DMS153 (cell line): ENCODE results near the gene DAPK2.

Experiments used
- DNase-seq: peaks from one replicate; lab custom pipeline; 2025; lab: John Stamatoyannopoulos, UW

DAPK2 gene

DNA sequence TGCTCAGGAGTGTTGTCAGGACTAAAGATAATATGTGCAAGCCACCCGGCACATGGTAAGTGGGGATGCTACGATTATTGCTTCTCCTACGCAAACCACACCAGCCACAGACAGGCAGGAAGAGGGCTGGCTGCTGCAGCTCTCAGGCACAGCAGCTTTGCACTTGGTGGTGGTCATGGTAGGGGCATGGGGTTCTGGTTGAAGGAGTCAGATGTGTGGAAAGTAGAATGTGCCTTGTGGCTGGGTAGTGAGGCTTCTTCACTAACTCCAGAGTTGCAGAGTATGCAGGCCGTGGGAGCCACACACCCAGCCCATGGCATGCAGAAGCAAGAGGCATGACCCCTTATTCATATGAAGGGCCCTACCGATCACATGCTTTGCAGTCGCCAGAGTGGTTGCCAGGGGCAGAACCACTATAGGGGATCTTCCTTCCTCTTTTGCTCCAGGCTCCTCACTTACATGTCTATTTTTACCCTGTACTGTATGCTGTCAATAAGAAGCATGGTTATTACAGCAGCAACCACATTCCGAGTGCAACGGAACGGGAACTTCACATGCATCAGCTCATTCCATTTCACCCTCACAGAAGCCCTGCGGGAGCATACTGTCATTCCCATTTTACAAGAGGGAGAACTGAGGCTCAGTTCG is 153.4 kb downstream of the DAPK2 start:
- no peak for DNase-seq

DNA sequence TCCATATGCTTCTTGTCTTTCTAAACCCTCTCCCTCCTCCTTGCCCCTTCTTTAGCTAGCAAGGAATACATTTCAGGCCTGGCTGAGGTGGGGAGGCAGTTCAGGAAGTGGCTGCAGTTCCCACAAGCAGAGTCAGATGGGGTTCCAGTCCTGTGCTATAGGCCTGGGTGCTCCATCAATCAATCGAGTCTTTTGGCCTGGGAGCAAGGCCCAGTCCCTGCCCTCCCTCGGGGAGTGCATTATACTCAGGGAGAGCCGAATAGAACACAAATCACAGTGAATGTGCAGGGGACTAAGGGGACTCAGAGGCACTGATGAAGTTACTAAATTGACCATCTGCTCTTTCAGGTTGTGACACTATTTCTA is 154.5 kb downstream of the DAPK2 start:
- DNase-seq, result no peak

DNA sequence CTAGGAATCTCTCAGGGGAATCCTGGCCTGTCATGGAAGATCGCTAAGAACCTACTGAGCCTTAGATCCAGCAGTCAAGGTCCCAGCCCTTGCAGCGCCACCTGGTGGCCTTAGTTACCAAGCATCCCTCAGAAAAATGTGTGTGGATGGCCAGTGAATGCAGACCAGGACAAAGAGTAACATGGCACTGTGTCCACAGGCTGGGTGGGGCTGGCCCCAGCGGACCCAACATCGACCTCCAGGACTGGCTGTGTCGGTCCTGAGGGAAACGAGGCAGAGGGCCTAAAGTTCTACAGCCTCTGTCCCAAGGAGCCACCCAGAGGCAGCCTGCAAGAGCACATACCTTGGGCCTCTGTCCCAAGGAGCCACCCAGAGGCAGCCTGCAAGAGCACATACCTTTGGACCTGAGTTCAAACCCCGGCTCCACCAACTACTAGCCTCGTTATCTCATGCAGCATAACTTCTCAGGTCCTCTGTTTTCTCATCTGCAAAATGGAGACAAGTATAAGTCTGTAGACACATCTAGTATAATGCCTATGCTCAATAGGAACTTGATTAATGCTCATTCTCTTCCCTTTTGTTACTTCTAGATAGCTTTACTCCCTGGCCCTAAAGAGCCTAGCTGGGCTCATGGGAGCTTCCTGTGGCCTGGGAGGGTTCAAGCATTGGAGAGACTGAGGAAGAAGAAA is 155.1 kb downstream of the DAPK2 start:
- DNase-seq, result no peak

- DNase-seq, result no peak
Observed at GRCh38 chr15:63890617-63891016, 155.7 kb downstream of the DAPK2 start.

- no peak for DNase-seq
Observed at GRCh38 chr15:63889831-63890230, 156.5 kb downstream of the DAPK2 start.

- DNase-seq, result no peak
Observed at GRCh38 chr15:63888823-63889222, 157.5 kb downstream of the DAPK2 start.

GRCh38 chr15:63888146-63888545 is 158.1 kb downstream of the DAPK2 start:
- no peak for DNase-seq

- no peak for DNase-seq
Observed at GRCh38 chr15:63887630-63888029, 158.7 kb downstream of the DAPK2 start.

DNA sequence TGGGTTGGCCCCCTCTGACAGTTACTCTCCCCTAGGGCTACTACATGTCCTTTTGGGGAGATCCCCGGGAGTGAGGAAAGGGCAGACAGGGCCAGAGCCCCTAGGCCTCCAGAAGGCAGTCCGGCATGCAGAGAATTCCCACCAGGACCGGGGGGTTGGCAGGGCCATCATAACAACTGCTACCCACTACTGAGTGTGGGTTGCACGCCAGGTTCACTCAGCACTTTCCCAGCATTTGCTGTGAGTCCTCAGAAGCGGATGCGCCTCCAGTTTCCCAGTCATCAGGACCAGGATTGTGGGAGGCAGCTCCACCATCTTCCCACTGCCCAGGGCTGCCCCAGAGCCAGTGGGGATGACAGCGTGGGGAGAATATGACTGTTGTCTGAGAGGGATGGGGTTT is 161.3 kb downstream of the DAPK2 start:
- no peak for DNase-seq

- no peak for DNase-seq
Observed at GRCh38 chr15:63881431-63881830, 164.9 kb downstream of the DAPK2 start.

GRCh38 chr15:63880744-63881143 is 165.5 kb downstream of the DAPK2 start:
- DNase-seq, result no peak

GRCh38 chr15:63879995-63880394 is 166.3 kb downstream of the DAPK2 start:
- no peak for DNase-seq

DNA sequence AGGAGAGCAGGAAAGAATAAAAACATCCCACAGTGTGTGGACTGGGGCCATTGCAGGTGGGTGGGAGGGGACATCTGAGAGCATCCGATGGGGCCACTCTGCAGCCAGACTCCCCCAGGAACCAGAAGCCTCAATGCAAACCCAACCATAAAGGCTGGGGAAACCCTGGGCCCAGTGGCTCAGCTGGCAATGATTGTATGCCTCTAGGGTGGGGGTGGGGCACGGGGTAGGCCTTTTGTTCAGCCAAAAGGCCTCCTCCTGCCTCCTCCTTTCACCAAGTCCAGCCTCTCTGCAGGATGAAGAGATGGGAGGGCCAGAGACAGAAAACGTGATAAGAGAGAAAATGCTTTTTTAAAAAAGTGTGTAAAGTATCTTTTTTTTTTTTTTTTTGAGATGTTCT is 167.1 kb downstream of the DAPK2 start:
- no peak for DNase-seq

DNA sequence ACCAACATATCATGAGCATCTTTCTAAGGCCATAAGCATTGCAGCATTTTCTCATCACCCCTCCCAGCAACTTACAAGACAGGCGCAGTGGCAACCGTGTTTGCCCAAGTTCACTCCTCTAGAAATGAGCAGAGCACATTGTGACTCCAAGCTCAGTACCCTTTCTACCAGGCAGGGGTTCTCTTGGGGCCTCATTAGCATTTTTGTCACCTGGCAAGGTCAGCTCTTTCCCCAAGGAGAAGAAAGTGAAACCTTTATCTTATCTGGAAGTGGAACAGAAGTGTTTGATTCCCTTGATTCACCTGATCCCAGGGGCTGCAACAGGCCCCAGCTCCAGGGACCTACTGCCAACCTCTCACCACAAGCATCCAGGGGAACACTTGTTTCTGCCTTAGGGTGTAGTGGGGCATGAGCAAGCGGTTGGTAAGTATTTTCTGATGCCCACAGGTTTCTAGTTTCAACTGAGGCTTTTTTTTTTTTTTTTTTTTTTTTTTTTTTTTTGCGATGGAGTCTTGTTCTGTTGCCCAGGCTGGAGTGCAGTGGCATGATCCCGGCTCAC is 168.5 kb downstream of the DAPK2 start:
- no peak for DNase-seq

GRCh38 chr15:63876085-63876662 is 170.1 kb downstream of the DAPK2 start:
- no peak for DNase-seq

GRCh38 chr15:63874616-63875015 is 171.7 kb downstream of the DAPK2 start:
- no peak for DNase-seq

- no peak for DNase-seq
Observed at GRCh38 chr15:63872759-63873510, 173.3 kb downstream of the DAPK2 start.

- no peak for DNase-seq
Observed at GRCh38 chr15:63870487-63871209, 175.6 kb downstream of the DAPK2 start.

- no peak for DNase-seq
Observed at GRCh38 chr15:63870043-63870394, 176.3 kb downstream of the DAPK2 start.

GRCh38 chr15:63869371-63870042 is 176.8 kb downstream of the DAPK2 start:
- no peak for DNase-seq

DNA sequence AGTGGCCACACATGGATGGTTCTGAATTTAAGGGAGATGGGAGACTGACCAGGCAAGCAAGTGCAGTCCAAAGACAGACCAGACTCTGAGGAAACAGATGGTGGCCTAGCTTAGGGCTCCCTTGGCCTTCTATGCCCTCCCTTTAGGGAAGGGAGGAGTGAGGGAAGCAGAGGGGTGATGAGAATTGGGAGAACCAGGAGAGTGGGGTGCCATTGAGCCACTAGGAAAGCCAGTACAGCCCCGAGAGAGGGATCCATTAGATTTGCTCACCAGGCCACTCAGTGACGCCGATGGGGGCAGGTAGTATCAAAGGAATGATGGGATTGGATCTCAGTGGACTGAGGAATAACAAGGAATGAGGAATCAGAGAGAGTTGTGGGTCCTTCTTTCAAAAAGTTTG is 182.1 kb downstream of the DAPK2 start:
- no peak for DNase-seq
